Activated CD4-positive, alpha-beta T cell treated with anti-CD3 and anti-CD28 coated beads for 4 hours (primary cell): ENCODE results near the gene AMY2B.
A peak's percentile ranks its signal among the peaks of the same experiment; 100 is the strongest.
"Not testable (repeated sequence)": the region's sequence is repeated elsewhere in the genome, so short reads cannot be mapped to it uniquely, and the experiment has no call there.

ENCODE experiments used
- DNase-seq, 2 donors: peaks; one replicate each; pipeline ENCODE4 v3.0.0-alpha.2; 2020

The AMY2B gene

GRCh38 chr1:103571289-103571688 is at the start of gene AMY2B:
TSS of gene AMY2B (plus strand) at chr1:103571589. CDS start at chr1:103571603, 14 bp downstream.
- not testable (repeated sequence) for DNase-seq

GRCh38 chr1:103523346-103523745 is 48.0 kb upstream of the AMY2B start:
- DNase-seq: no peak

GRCh38 chr1:103525114-103525606 is 46.2 kb upstream of the AMY2B start:
- peak; percentile 8 to 10 for DNase-seq

GRCh38 chr1:103525607-103526507 is 45.5 kb upstream of the AMY2B start, which contains the start of gene RNPC3:
TSS of gene RNPC3 (plus strand) at chr1:103525699. CDS start at chr1:103526071, 372 bp downstream.
- peak; percentile 87 to 92 for DNase-seq

GRCh38 chr1:103527331-103527730 is 44.1 kb upstream of the AMY2B start:
- no peak for DNase-seq

GRCh38 chr1:103529746-103530145 is 41.6 kb upstream of the AMY2B start:
- peak; percentile 48 to 49 for DNase-seq

- DNase-seq: no peak
Measured at GRCh38 chr1:103538226-103538625, 33.2 kb upstream of the AMY2B start.

GRCh38 chr1:103541431-103541830 is 30.0 kb upstream of the AMY2B start:
- DNase-seq: no peak

- DNase-seq: no peak
Measured at GRCh38 chr1:103546496-103546895, 24.9 kb upstream of the AMY2B start.

- no peak for DNase-seq
Measured at GRCh38 chr1:103547840-103548239, 23.5 kb upstream of the AMY2B start.

- no peak for DNase-seq
Measured at GRCh38 chr1:103560427-103560826, 11.0 kb upstream of the AMY2B start.

GRCh38 chr1:103561124-103561523 is 10.3 kb upstream of the AMY2B start:
- DNase-seq: not testable (repeated sequence)

GRCh38 chr1:103561643-103562395 is 9.6 kb upstream of the AMY2B start:
- no peak for DNase-seq

- DNase-seq: no peak
Measured at GRCh38 chr1:103563056-103563455, 8.3 kb upstream of the AMY2B start.

- DNase-seq: no peak
Measured at GRCh38 chr1:103569493-103569892, 1.9 kb upstream of the AMY2B start.

GRCh38 chr1:103576065-103576464 is 4.7 kb downstream of the AMY2B start:
- DNase-seq: no peak

GRCh38 chr1:103576784-103577183 is 5.4 kb downstream of the AMY2B start:
- not testable (repeated sequence) for DNase-seq

GRCh38 chr1:103582464-103582863 is 11.1 kb downstream of the AMY2B start:
- no peak for DNase-seq

- no peak for DNase-seq
Measured at GRCh38 chr1:103583887-103584286, 12.5 kb downstream of the AMY2B start.

GRCh38 chr1:103584537-103584936 is 13.1 kb downstream of the AMY2B start:
- no peak for DNase-seq

GRCh38 chr1:103602740-103603139 is 31.4 kb downstream of the AMY2B start:
- DNase-seq: not testable (repeated sequence)

GRCh38 chr1:103616362-103616761 is 45.0 kb downstream of the AMY2B start:
- DNase-seq: no peak

GRCh38 chr1:103616994-103617477 is 45.6 kb downstream of the AMY2B start, which contains the start of gene AMY2A:
TSS of gene AMY2A (plus strand) at chr1:103617427. CDS start at chr1:103617441, 14 bp downstream.
- not testable (repeated sequence) for DNase-seq
